Epithelial cell of esophagus (primary cell): ENCODE results near the gene ADAM15.
A peak's percentile ranks its signal among the peaks of the same experiment; 100 is the strongest.

Source experiments
- DNase-seq: peaks from one replicate; pipeline ENCODE4 v3.0.0; 2010; ENCODE audit warnings: low read depth
- H3K4me3 ChIP-seq: 2 replicates; pipeline ENCODE4 v1.5.1; 2011; ENCODE audit warnings: mild to moderate bottlenecking, low read length, control low read depth
- TF ChIP-seq, protein P1 (sequence below): IDR thresholded peaks from 2 replicates; pipeline ENCODE4 v1.5.1; 2011; ENCODE audit warnings: low read depth, mild to moderate bottlenecking, low read length, control low read depth, inconsistent platforms; ENCODE audit not compliant: insufficient read depth; ENCODE audit errors: missing control alignments

Gene ADAM15

DNA sequence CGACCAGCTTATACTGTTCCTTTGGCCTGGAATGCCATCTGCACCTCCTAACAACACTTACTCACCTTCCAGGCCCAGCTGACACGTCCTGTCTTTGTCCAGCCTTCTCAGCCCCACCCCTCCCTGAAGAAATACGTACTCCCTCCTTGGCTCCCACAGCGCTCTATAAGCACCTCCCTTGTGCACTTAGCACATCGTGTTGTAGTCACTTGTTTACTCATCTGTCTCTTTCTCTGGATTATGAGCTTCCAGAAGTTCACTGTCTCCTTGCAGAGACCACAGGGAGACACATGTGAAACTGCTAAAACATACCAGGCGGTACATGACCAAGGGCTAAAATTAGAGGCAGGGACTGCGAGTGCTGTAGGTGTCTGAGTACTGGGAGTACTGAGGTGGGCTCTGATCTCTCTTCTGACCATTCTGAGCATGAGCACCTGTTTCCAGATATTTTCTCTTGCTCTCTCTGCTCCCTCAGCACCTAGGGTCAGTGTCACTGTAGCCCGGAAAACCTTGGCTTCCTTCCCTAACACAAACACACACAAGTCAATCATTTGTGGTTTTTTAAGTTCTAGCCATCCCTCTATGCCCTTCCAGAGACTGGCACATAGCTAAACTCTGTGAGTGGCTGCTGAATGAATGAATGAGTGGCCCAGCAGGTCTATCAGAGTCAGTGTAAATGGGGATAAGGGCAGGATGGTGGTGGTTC, 12.4 kb upstream of the ADAM15 start:
- TF ChIP-seq, protein P1, sequence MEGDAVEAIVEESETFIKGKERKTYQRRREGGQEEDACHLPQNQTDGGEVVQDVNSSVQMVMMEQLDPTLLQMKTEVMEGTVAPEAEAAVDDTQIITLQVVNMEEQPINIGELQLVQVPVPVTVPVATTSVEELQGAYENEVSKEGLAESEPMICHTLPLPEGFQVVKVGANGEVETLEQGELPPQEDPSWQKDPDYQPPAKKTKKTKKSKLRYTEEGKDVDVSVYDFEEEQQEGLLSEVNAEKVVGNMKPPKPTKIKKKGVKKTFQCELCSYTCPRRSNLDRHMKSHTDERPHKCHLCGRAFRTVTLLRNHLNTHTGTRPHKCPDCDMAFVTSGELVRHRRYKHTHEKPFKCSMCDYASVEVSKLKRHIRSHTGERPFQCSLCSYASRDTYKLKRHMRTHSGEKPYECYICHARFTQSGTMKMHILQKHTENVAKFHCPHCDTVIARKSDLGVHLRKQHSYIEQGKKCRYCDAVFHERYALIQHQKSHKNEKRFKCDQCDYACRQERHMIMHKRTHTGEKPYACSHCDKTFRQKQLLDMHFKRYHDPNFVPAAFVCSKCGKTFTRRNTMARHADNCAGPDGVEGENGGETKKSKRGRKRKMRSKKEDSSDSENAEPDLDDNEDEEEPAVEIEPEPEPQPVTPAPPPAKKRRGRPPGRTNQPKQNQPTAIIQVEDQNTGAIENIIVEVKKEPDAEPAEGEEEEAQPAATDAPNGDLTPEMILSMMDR, result no peak
- H3K4me3 ChIP-seq, result no peak overlapping the region
- DNase-seq, result peak; percentile 97

DNA sequence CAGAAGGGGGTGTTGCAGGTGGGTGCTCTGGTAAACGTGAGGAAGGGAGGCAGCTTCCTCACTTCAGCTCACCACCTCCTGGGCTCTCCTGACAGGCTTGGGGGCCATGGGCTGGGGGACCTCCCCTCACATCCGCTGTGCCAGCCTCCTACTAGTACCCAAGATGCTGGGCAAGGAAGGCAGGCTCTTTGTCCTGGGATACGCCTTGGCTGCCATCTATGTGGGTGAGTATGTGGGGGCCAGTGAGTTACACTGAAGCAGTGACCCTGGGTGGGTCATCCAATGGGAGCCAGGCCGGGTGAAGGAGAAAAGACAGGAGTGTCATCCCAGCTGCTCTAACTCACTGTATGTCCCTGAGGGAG, 11.8 kb upstream of the ADAM15 start:
- DNase-seq, result no peak
- H3K4me3 ChIP-seq, result no peak overlapping the region
- TF ChIP-seq, protein P1, result no peak

DNA sequence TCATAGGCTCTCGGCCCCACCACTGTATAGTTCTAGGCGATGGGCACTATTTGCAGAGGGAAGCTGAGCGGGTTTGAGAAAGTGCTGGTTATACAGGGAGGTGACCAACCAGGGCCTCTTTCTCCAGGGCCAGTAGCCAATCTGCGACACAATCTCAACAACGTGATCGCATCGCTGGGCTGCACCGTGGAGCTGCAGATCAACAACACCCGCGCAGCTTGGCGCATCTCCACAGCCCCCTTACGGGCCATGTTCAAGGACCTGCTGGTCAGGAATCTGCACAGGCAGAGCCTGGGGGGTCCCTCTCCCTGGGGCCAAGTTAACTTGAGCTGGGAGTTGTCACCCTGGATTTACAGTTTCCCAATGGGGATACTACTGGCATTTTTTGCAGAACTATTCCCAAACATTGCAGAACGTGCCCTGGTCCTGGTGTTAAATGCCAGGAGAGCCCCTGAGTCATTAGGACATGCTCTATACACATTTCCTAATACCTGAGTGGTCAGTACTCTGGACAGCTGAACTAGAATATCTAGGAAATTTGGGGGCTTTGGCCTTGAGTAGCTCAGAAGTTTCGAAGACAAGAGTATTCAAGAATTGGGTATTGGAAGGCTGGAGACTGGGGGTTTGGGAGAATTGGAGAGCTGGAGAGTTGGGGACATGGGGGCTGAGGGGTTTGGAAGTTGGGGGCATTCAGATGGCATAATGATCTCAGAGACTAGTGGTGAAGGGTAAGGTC, 10.6 kb upstream of the ADAM15 start:
- no peak overlapping the region for H3K4me3 ChIP-seq
- TF ChIP-seq, protein P1, result no peak
- no peak for DNase-seq

DNA sequence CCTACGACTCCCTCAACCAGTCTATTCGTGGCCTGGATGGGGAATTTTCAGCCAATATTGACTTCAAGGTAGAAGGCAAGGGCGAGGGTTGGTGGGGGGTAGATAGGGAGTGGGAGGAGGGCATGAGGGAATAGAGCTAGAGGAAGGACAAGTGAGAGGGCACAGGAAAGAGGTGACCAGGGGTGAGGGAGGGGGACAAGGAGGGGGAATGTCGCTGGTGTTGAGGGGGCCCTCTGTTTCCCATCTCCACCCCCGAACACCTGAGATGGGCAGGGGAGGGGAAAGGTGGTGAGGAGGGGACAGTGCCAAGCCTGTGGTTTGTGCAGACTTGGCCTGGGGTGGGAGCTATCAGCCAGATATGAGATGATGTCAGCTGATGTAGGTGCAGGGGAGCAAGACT, 8.3 kb upstream of the ADAM15 start:
- H3K4me3 ChIP-seq, result no peak overlapping the region
- TF ChIP-seq, protein P1, result no peak
- no peak for DNase-seq

DNA sequence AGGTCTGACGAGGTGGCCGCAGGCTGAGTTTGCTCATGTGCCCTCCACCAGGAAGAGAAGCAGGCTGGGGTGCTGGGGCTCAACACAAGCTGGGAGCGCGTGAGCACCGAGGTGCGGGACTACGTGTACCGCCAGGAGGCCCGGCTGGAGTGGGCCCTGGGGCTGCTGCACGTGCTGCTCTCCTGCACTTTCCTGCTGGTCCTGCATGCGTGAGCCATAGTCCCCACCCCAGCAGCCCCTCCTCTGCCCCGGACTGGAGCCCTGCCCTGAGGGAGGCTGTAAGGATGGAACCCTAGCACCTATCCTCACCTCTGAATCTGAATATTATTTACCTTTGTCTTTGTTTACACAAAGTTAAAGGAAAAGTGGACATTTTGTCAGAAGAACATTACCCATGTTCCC, 7.8 kb upstream of the ADAM15 start:
- H3K4me3 ChIP-seq, result no peak overlapping the region
- TF ChIP-seq, protein P1, result no peak
- DNase-seq, result no peak

DNA sequence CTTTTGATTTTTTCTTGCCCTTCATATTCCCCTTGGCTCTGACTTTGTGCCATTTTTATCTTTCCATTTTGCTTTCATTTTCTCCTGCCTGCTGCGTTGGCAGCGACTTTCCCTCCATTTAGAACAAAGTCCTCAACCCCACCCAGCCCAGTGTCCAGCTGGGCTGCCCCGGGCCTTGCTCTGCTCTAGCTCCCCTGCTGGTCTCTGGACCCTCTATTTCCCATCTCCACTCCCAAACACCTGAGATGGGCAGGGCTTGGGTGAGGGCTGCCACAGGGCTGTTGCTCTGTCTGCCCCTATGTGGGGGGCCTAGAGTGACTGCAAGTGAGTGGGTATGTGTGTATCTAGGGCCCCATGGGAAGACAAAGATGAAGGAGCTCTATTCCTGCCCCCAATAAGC, 7.3 kb upstream of the ADAM15 start:
- DNase-seq, result no peak
- no peak overlapping the region for H3K4me3 ChIP-seq
- TF ChIP-seq, protein P1, result no peak
